OCI-LY3 (cell line): Measurements from ENCODE around the gene GALNT18.

Source experiments
- H2AFZ ChIP-seq: fragments of 200-600, 300-600 bp; shearing (Covaris generic); 2 replicates; pipeline ENCODE4 v1.6.0; 2014; ENCODE audit warnings: antibody characterized with exemption, low read depth, low read length
- H3K27ac ChIP-seq: fragments of 200-600, 300-600 bp; sonication (generic); 2 replicates; pipeline ENCODE4 v1.5.1; 2014; ENCODE audit warnings: mild to moderate bottlenecking, low read length, moderate library complexity, mixed read lengths
- H3K27me3 ChIP-seq: fragments of 200-600, 300-600 bp; sonication (generic); 2 replicates; pipeline ENCODE4 v1.6.1; 2014; ENCODE audit warnings: low read depth, low read length, mixed read lengths
- H3K36me3 ChIP-seq: fragments of 200-600, 300-600 bp; sonication (generic); replicated peaks from 2 replicates; pipeline ENCODE3; 2014; ENCODE audit warnings: low read depth, low read length, mixed read lengths
- H3K4me1 ChIP-seq: fragments of 300-600, 200-600 bp; sonication (generic); 2 replicates; pipeline ENCODE4 v1.6.1; 2014; ENCODE audit warnings: low read length, mixed read lengths
- H3K4me2 ChIP-seq: fragments of 200-600, 300-600 bp; sonication (generic); 2 replicates; pipeline ENCODE4 v1.6.1; 2014; ENCODE audit warnings: low read length, mixed read lengths
- H3K4me3 ChIP-seq: fragments of 300-600, 200-600 bp; sonication (generic); 2 replicates; pipeline ENCODE4 v1.5.1; 2014; ENCODE audit warnings: antibody characterized with exemption, mild to moderate bottlenecking, low read length, moderate library complexity
- H3K79me2 ChIP-seq: fragments of 300-600, 200-600 bp; shearing (Covaris generic); 2 replicates; pipeline ENCODE4 v1.6.1; 2014; ENCODE audit warnings: mild to moderate bottlenecking, low read length, mixed read lengths
- H3K9ac ChIP-seq: fragments of 300-600, 200-600 bp; shearing (Covaris generic); 2 replicates; pipeline ENCODE4 v1.6.0; 2014; ENCODE audit warnings: mild to moderate bottlenecking, low read length, moderate library complexity
- H3K9me3 ChIP-seq: fragments of 200-600, 300-600 bp; shearing (Covaris generic); 2 replicates; pipeline ENCODE4 v1.6.1; 2014; ENCODE audit warnings: low read length, mixed read lengths; ENCODE audit not compliant: insufficient read depth
- H4K20me1 ChIP-seq: fragments of 200-600, 300-600 bp; sonication (generic); 2 replicates; pipeline ENCODE4 v1.6.1; 2016; ENCODE audit warnings: low read length, mixed read lengths; ENCODE audit not compliant: insufficient read depth
- CTCF ChIP-seq: fragments of 200-600, 300-600 bp; sonication (generic); IDR thresholded peaks from 2 replicates; pipeline ENCODE4 v1.5.1; 2014; ENCODE audit warnings: antibody characterized with exemption, low read length, low read depth
- EZH2phosphoT487 ChIP-seq: fragments of 200-600 bp; shearing (Covaris generic); IDR thresholded peaks from 2 replicates; pipeline ENCODE4 v1.6.1; 2018; ENCODE audit warnings: antibody characterized with exemption, mixed run types, low read depth

GALNT18 gene

GRCh38 chr11:11524436-11525061 is 97.3 kb downstream of the GALNT18 start:
- Histone ChIP-seq H3K79me2 (no peaks in the 10 kb centered on the region), H3K36me3 (no peaks in the 10 kb centered on the region), H3K4me1 (no peaks in the 10 kb centered on the region), H3K9me3 (no peaks in the 10 kb centered on the region), H3K4me3 (no peak overlapping the region), H2AFZ (no peak overlapping the region), H3K4me2 (no peak overlapping the region), H3K27ac (no peak overlapping the region), H4K20me1 (no peaks in the 10 kb centered on the region), H3K9ac (no peak overlapping the region), H3K27me3 (peaks cover 3% of the 10 kb centered on the region; the same call in 1 of the 2 replicates)
- TF ChIP-seq CTCF (no peak), EZH2phosphoT487 (no peak)

GRCh38 chr11:11522591-11522990 is 99.2 kb downstream of the GALNT18 start:
- Histone ChIP-seq H3K9ac (no peak overlapping the region), H3K36me3 (no peaks in the 10 kb centered on the region), H4K20me1 (no peaks in the 10 kb centered on the region), H2AFZ (no peak overlapping the region), H3K4me1 (no peaks in the 10 kb centered on the region), H3K79me2 (no peaks in the 10 kb centered on the region), H3K27ac (no peak overlapping the region), H3K4me3 (no peak overlapping the region), H3K27me3 (peaks cover 3% of the 10 kb centered on the region; the same call in 1 of the 2 replicates), H3K4me2 (no peak overlapping the region), H3K9me3 (no peaks in the 10 kb centered on the region)
- no peak for TF ChIP-seq EZH2phosphoT487
- no peak for TF ChIP-seq CTCF

GRCh38 chr11:11521306-11522002 is 100.4 kb downstream of the GALNT18 start:
- Histone ChIP-seq H3K9ac (no peak overlapping the region), H3K36me3 (no peaks in the 10 kb centered on the region), H3K4me1 (no peaks in the 10 kb centered on the region), H3K27me3 (peaks cover 3% of the 10 kb centered on the region; the same call in 1 of the 2 replicates), H4K20me1 (no peaks in the 10 kb centered on the region), H2AFZ (no peak overlapping the region), H3K79me2 (no peaks in the 10 kb centered on the region), H3K27ac (no peak overlapping the region), H3K9me3 (no peaks in the 10 kb centered on the region), H3K4me3 (no peak overlapping the region), H3K4me2 (no peak overlapping the region)
- no peak for TF ChIP-seq CTCF
- TF ChIP-seq EZH2phosphoT487: no peak

GRCh38 chr11:11520231-11521015 is 101.4 kb downstream of the GALNT18 start:
- Histone ChIP-seq H3K36me3 (no peaks in the 10 kb centered on the region), H3K9me3 (no peaks in the 10 kb centered on the region), H3K4me2 (no peak overlapping the region), H4K20me1 (no peaks in the 10 kb centered on the region), H3K4me3 (no peak overlapping the region), H3K79me2 (no peaks in the 10 kb centered on the region), H2AFZ (no peak overlapping the region), H3K27ac (no peak overlapping the region), H3K27me3 (peaks cover 3% of the 10 kb centered on the region; the same call in 1 of the 2 replicates), H3K9ac (no peak overlapping the region), H3K4me1 (no peaks in the 10 kb centered on the region)
- TF ChIP-seq CTCF: no peak
- TF ChIP-seq EZH2phosphoT487: no peak
